ENCODE results near the gene TLE2. TPM values are rescaled to one million over a fixed set of nuclear protein-coding genes. Genes with fewer than 3 reads are reported as not detected.

Gene TLE2
- polyA plus RNA-seq, 3 donors = not detected

DNA sequence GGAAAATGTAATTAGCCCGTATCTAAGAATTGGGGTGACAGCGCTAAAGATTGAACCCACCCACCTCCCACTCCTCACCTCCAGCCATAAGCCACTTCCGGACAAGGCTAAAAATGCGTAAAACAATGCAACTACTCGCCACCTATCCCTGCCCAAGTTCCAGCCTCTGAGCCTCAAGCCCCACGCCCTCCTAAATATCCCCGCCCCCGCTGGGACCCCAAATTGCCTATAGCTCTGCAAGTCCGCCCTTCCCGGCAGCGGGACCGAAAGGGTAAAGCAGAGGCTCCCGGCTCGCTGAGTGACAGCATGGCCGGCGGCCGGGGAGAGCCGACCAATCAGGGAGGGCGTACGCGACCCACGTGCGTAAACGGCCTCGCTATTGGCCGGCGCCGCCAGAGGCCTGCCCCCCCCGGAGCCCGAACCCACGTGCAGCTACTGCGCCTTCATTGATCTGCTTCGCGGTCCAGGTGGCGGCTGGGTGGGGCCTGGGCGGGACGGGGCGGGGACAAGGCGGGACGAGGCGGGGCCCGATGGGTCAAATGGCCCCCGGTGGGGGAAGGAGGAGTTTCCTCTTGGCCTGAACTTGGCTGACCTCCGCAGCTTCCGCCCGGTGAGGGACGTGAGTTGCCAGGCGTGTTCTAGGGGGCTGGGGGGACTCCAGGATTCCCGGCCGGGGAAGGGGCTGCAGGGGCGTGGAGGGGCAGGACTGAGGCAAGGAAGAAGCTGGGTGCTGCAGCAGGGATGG, 51.9 kb downstream of the TLE2 start, which contains the start of gene TLE6:
TLE6 (plus strand) TSS at position 564 of the 745 bp plus-strand sequence. CDS start 670 bp downstream, outside the sequence.
- Mint-ChIP-seq H3K4me3 (peak within 1 kb of the TSS; percentile 77 to 91), H3K4me1 (peaks cover 36% of the 10 kb centered on the region), H3K36me3 (no peaks in the 10 kb centered on the region), H3K27ac (peak within 1 kb of the TSS in 4 of 7 donors; percentile 70 to 91 (median 80)), H3K9me3 (peaks cover 0 to 20% (median 9%) of the 10 kb centered on the region in 7 donors), H3K27me3 (ENCODE audit: low read depth in 3 of 3) (peaks cover 23 to 36% (median 32%) of the 10 kb centered on the region in 3 donors)
- WGBS (ENCODE audit: insufficient coverage) = under 1% methylated on average over 42 of the region's 51 CpGs
- no peaks in the 10 kb centered on the region for H4K20me1 ChIP-seq (ENCODE audit: insufficient read depth, low read length)
- no peak within 1 kb of the TSS for H3K27ac ChIP-seq (ENCODE audit: low read depth in 1 of 2, low read length in 2 of 2)
- DNase-seq = peak; percentile 79 to 93 (median 91)
- H3K9ac ChIP-seq (ENCODE audit: insufficient read depth, low read length, poor library complexity, severe bottlenecking) = no peak within 1 kb of the TSS
- no peaks in the 10 kb centered on the region for H3K79me2 ChIP-seq (ENCODE audit: insufficient read depth, low read length)
- intact Hi-C loops (cut with micrococcal nuclease) = loop anchor here (5.0 to 10.0 kb wide), 2 partner anchors 58 to 60 kb away; no protein-coding TSS in a partner anchor
- H3K27me3 ChIP-seq (ENCODE audit: control insufficient read depth in 2 of 2, insufficient read depth in 2 of 2, low read length in 2 of 2) = peaks cover 0 to 7% of the 10 kb centered on the region in 2 donors
- no peaks in the 10 kb centered on the region for H3K36me3 ChIP-seq (replicated peaks in 1 of 2; ENCODE audit: control insufficient read depth in 1 of 2, insufficient read depth in 2 of 2, low read length in 2 of 2)
- no peak for TF ChIP-seq CTCF (IDR thresholded peaks at IDR 0.05)
- H3K4me1 ChIP-seq (ENCODE audit: control insufficient read depth in 1 of 2, insufficient read depth in 2 of 2, low read length in 2 of 2) = peaks cover 37 to 42% of the 10 kb centered on the region in 2 donors
- H3K4me2 ChIP-seq (replicated peaks; ENCODE audit: extremely low read depth, low read length, poor library complexity, severe bottlenecking) = peak within 1 kb of the TSS; percentile 77
- H3K4me3 ChIP-seq (replicated peaks in 1 of 3; ENCODE audit: low read depth in 2 of 3, low read length in 3 of 3) = peak within 1 kb of the TSS; percentile 4 to 69 (median 40)
- peak within 1 kb of the TSS; percentile 73 for H2AFZ ChIP-seq (ENCODE audit: insufficient read depth, low read depth, low read length, poor library complexity, severe bottlenecking)
- H3K9me3 ChIP-seq (replicated peaks in 1 of 2; ENCODE audit: control insufficient read depth in 1 of 2, insufficient read depth in 1 of 2, low read length in 2 of 2) = peaks cover 0 to 5% of the 10 kb centered on the region in 2 donors

GRCh38 chr19:2976609-2977000, 52.5 kb downstream of the TLE2 start:
- peak overlapping the region; percentile 4 to 69 (median 40) for H3K4me3 ChIP-seq (replicated peaks in 1 of 3; ENCODE audit: low read depth in 2 of 3, low read length in 3 of 3)
- peak overlapping the region in 2 of 7 donors; percentile 82 to 91 for H3K27ac Mint-ChIP-seq
- no peak overlapping the region for H3K27ac ChIP-seq (ENCODE audit: low read depth in 1 of 2, low read length in 2 of 2)
- H3K27me3 Mint-ChIP-seq (ENCODE audit: low read depth in 3 of 3) = peaks cover 21 to 30% (median 28%) of the 10 kb centered on the region in 3 donors
- H3K9me3 Mint-ChIP-seq = peaks cover 0 to 17% (median 9%) of the 10 kb centered on the region in 7 donors
- no peaks in the 10 kb centered on the region for H3K79me2 ChIP-seq (ENCODE audit: insufficient read depth, low read length)
- no peak for TF ChIP-seq CTCF (IDR thresholded peaks at IDR 0.05)
- no peak overlapping the region for H3K9ac ChIP-seq (ENCODE audit: insufficient read depth, low read length, poor library complexity, severe bottlenecking)
- H3K9me3 ChIP-seq (replicated peaks in 1 of 2; ENCODE audit: control insufficient read depth in 1 of 2, insufficient read depth in 1 of 2, low read length in 2 of 2) = peaks cover 0 to 5% of the 10 kb centered on the region in 2 donors
- WGBS (ENCODE audit: insufficient coverage) = 18% methylated on average over 11 of the region's 15 CpGs
- H3K36me3 Mint-ChIP-seq = no peaks in the 10 kb centered on the region
- peak overlapping the region; percentile 73 for H2AFZ ChIP-seq (ENCODE audit: insufficient read depth, low read depth, low read length, poor library complexity, severe bottlenecking)
- H3K4me1 Mint-ChIP-seq = peaks cover 41% of the 10 kb centered on the region
- H3K4me1 ChIP-seq (ENCODE audit: control insufficient read depth in 1 of 2, insufficient read depth in 2 of 2, low read length in 2 of 2) = peaks cover 43 to 47% of the 10 kb centered on the region in 2 donors
- H3K4me3 Mint-ChIP-seq = peak overlapping the region; percentile 77 to 91
- intact Hi-C loops (cut with micrococcal nuclease) = loop anchor here (5.0 to 10.0 kb wide), 2 partner anchors 58 to 61 kb away; no protein-coding TSS in a partner anchor
- H3K27me3 ChIP-seq (ENCODE audit: control insufficient read depth in 2 of 2, insufficient read depth in 2 of 2, low read length in 2 of 2) = peaks cover 0 to 7% of the 10 kb centered on the region in 2 donors
- H3K36me3 ChIP-seq (replicated peaks in 1 of 2; ENCODE audit: control insufficient read depth in 1 of 2, insufficient read depth in 2 of 2, low read length in 2 of 2) = no peaks in the 10 kb centered on the region
- DNase-seq = no peak
- peak overlapping the region; percentile 77 for H3K4me2 ChIP-seq (replicated peaks; ENCODE audit: extremely low read depth, low read length, poor library complexity, severe bottlenecking)
- no peaks in the 10 kb centered on the region for H4K20me1 ChIP-seq (ENCODE audit: insufficient read depth, low read length)

Measured in CD14-positive monocyte (primary cell).